WTC11 (cell line): Measurements from ENCODE around the gene WDPCP. TPM values are rescaled to one million over a fixed set of nuclear protein-coding genes. Genes with fewer than 3 reads are reported as not detected.
A peak's percentile ranks its signal among the peaks of the same experiment; 100 is the strongest.

Experiments
- ATAC-seq: fragments of 200-7000 bp; cut with Tn5 transposase; 2 replicates; pipeline ENCODE4 v1.10.0; 2021; ENCODE audit warnings: mild to moderate bottlenecking, moderate library complexity
- CTCF ChIA-PET: fragments of 300-600 bp; sonication (Branson Sonifier 250); formaldehyde crosslinking; loops from one replicate; lab custom pipeline; 2021; ENCODE audit warnings: antibody characterized with exemption; lab: Charles Lee
- POLR2A ChIA-PET: fragments of 350-600 bp; sonication (Branson Sonifier 250); formaldehyde crosslinking; loops from one replicate; lab custom pipeline; 2021; ENCODE audit warnings: antibody characterized with exemption; lab: Charles Lee
- DNase-seq: peaks from one replicate; pipeline ENCODE4 v3.0.0; 2021; ENCODE audit warnings: low spot score
- H3K27ac Mint-ChIP-seq: 2 replicates; pipeline ENCODE4 v1.8.0; 2021; ENCODE audit warnings: mixed read lengths
- H3K27me3 Mint-ChIP-seq: 2 replicates; pipeline ENCODE4 v1.8.0; 2021; ENCODE audit warnings: low read depth, mild to moderate bottlenecking, moderate library complexity, mixed read lengths
- H3K36me3 Mint-ChIP-seq: 2 replicates; pipeline ENCODE4 v1.8.0; 2021; ENCODE audit warnings: mixed read lengths
- H3K4me1 Mint-ChIP-seq: 2 replicates; pipeline ENCODE4 v1.8.0; 2022; ENCODE audit warnings: mixed read lengths
- H3K4me3 Mint-ChIP-seq: 2 replicates; pipeline ENCODE4 v1.8.0; 2021; ENCODE audit warnings: mild to moderate bottlenecking, moderate library complexity, mixed read lengths
- H3K9me3 Mint-ChIP-seq: 2 replicates; pipeline ENCODE4 v1.8.0; 2021; ENCODE audit warnings: mixed read lengths
- CREM ChIP-seq: sonication (generic); formaldehyde crosslinking; IDR thresholded peaks from 2 replicates; pipeline ENCODE4 v1.8.1; 2022; ENCODE audit warnings: mild to moderate bottlenecking, missing genetic modification reagents, moderate library complexity
- GABPB1 ChIP-seq: sonication (generic); formaldehyde crosslinking; IDR thresholded peaks from 2 replicates; pipeline ENCODE4 v1.8.1; 2023; ENCODE audit warnings: mild to moderate bottlenecking, missing genetic modification reagents
- GTF2I ChIP-seq: fragments of 250-450 bp; sonication (Bioruptor Pico); conservative IDR thresholded peaks from 2 replicates; pipeline ENCODE4 v1.4.0; 2021; ENCODE audit warnings: mild to moderate bottlenecking
- HMGA2 ChIP-seq: fragments of 250-450 bp; sonication (Bioruptor Pico); IDR thresholded peaks from 2 replicates; pipeline ENCODE4 v1.4.0; 2021; ENCODE audit warnings: mild to moderate bottlenecking, moderate library complexity
- MXD4 ChIP-seq: fragments of 250-450 bp; sonication (Bioruptor Pico); IDR thresholded peaks from 2 replicates; pipeline ENCODE4 v1.8.0; 2021; ENCODE audit warnings: mild to moderate bottlenecking, moderate library complexity, borderline replicate concordance
- MYBL2 ChIP-seq: sonication (generic); formaldehyde crosslinking; IDR thresholded peaks from 2 replicates; pipeline ENCODE4 v1.8.1; 2023; ENCODE audit warnings: mild to moderate bottlenecking, moderate library complexity, missing genetic modification reagents
- NFATC4 ChIP-seq: fragments of 250-450 bp; sonication (Bioruptor Pico); IDR thresholded peaks from 2 replicates; pipeline ENCODE4 v1.9.0; 2021; ENCODE audit warnings: mild to moderate bottlenecking
- NFYB ChIP-seq: sonication (generic); formaldehyde crosslinking; conservative IDR thresholded peaks from 2 replicates; pipeline ENCODE4 v1.8.0; 2022; ENCODE audit warnings: low read depth, missing genetic modification reagents
- SOX15 ChIP-seq: fragments of 250-450 bp; sonication (Bioruptor Pico); IDR thresholded peaks from 2 replicates; pipeline ENCODE4 v1.9.0; 2021; ENCODE audit warnings: mild to moderate bottlenecking
- TEAD1 ChIP-seq: sonication (generic); formaldehyde crosslinking; IDR thresholded peaks from 2 replicates; pipeline ENCODE4 v1.8.0; 2022; ENCODE audit warnings: mild to moderate bottlenecking, missing genetic modification reagents
- TEAD4 ChIP-seq: sonication (generic); formaldehyde crosslinking; IDR thresholded peaks from 2 replicates; pipeline ENCODE4 v1.8.0; 2022; ENCODE audit warnings: mild to moderate bottlenecking, missing genetic modification reagents
- ZNF232 ChIP-seq: sonication (generic); formaldehyde crosslinking; IDR thresholded peaks from 2 replicates; pipeline ENCODE4 v1.8.0; 2022; ENCODE audit warnings: mild to moderate bottlenecking, missing genetic modification reagents
- ZNF263 ChIP-seq: sonication (generic); formaldehyde crosslinking; IDR thresholded peaks from 2 replicates; pipeline ENCODE4 v1.8.1; 2022; ENCODE audit warnings: low read depth, mild to moderate bottlenecking, moderate library complexity, missing genetic modification reagents
- ZNF671 ChIP-seq: fragments of 250-450 bp; sonication (Bioruptor Pico); IDR thresholded peaks from 2 replicates; pipeline ENCODE4 v1.8.0; 2021; ENCODE audit warnings: mild to moderate bottlenecking
- total RNA-seq: library from RNA; stranded (reverse); gene quantifications from 3 replicates; pipeline ENCODE4 v1.2.3, GENCODE V29; 2021
- TF ChIP-seq, protein P1 (sequence below): sonication (generic); formaldehyde crosslinking; IDR thresholded peaks from 2 replicates; pipeline ENCODE4 v1.8.1; 2023; ENCODE audit warnings: mild to moderate bottlenecking, missing genetic modification reagents, borderline replicate concordance
- TF ChIP-seq, protein P2 (sequence below): sonication (generic); formaldehyde crosslinking; IDR thresholded peaks from 2 replicates; pipeline ENCODE4 v1.8.1; 2023; ENCODE audit warnings: mild to moderate bottlenecking, missing genetic modification reagents, moderate library complexity
- TF ChIP-seq, protein P3 (sequence below): fragments of 250-450 bp; sonication (Bioruptor Pico); IDR thresholded peaks from 2 replicates; pipeline ENCODE4 v1.9.0; 2021; ENCODE audit warnings: mild to moderate bottlenecking, borderline replicate concordance
- TF ChIP-seq, protein P4 (sequence below): sonication (generic); formaldehyde crosslinking; IDR thresholded peaks from 2 replicates; pipeline ENCODE4 v1.8.1; 2023; ENCODE audit warnings: mild to moderate bottlenecking, missing genetic modification reagents, moderate library complexity

Gene WDPCP
- total RNA-seq, 1 experiment from 2014 or later = 10.9 TPM

DNA sequence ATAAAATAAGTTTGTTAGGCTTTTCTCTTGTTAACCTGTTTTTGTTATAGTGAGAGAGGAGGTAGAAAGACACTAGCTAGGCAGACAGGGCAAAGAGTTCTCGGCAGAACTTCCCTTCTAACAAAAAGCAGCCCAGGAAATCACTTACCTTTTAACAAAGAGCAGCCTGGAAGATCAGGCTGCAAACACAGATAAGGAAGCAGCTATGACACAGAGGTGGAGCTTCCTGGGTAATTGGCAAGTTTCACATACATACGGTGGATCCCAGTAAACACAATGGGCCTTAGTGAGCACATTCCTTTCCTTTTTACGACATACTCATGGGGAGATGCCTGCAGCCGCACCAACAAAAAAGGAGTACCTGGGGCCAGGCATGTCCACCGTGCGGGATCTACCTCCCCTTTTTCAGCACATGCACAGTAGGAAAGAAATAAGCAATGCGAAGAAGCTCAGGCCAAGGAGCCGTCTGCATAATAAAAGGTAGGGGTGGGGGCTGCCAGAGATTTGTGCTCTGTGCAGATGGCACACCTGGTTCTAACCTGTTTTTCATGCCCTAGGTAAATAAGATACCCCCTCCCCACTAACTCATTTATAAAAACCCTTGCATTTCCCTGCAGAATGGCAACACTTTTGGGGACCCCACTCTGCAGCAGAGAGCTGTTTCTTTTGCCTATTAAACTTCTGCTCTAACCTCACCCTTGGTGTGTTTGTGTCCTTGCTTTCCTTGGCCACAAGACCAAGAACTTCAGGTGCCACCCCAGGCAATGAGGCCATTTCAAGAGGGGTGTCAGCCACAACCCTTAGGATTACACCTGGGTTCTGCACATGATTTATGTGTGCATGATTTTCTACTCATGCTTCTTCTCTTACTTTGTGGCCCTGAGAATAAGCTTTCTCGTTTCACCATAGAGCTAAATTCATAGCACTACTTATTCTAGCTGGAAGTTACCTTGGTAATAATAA is 27.0 kb upstream of the WDPCP start (continued):
- TF ChIP-seq, protein P1, sequence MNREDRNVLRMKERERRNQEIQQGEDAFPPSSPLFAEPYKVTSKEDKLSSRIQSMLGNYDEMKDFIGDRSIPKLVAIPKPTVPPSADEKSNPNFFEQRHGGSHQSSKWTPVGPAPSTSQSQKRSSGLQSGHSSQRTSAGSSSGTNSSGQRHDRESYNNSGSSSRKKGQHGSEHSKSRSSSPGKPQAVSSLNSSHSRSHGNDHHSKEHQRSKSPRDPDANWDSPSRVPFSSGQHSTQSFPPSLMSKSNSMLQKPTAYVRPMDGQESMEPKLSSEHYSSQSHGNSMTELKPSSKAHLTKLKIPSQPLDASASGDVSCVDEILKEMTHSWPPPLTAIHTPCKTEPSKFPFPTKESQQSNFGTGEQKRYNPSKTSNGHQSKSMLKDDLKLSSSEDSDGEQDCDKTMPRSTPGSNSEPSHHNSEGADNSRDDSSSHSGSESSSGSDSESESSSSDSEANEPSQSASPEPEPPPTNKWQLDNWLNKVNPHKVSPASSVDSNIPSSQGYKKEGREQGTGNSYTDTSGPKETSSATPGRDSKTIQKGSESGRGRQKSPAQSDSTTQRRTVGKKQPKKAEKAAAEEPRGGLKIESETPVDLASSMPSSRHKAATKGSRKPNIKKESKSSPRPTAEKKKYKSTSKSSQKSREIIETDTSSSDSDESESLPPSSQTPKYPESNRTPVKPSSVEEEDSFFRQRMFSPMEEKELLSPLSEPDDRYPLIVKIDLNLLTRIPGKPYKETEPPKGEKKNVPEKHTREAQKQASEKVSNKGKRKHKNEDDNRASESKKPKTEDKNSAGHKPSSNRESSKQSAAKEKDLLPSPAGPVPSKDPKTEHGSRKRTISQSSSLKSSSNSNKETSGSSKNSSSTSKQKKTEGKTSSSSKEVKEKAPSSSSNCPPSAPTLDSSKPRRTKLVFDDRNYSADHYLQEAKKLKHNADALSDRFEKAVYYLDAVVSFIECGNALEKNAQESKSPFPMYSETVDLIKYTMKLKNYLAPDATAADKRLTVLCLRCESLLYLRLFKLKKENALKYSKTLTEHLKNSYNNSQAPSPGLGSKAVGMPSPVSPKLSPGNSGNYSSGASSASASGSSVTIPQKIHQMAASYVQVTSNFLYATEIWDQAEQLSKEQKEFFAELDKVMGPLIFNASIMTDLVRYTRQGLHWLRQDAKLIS = no peak
- TF ChIP-seq CREM (CRISPR knock-in tag) = no peak
- no peak for TF ChIP-seq ZNF232
- TF ChIP-seq, protein P2, sequence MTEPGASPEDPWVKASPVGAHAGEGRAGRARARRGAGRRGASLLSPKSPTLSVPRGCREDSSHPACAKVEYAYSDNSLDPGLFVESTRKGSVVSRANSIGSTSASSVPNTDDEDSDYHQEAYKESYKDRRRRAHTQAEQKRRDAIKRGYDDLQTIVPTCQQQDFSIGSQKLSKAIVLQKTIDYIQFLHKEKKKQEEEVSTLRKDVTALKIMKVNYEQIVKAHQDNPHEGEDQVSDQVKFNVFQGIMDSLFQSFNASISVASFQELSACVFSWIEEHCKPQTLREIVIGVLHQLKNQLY (CRISPR knock-in tag) = no peak
- TF ChIP-seq GABPB1 (CRISPR knock-in tag) = no peak
- no peak for TF ChIP-seq GTF2I (CRISPR knock-in tag)
- no peak for TF ChIP-seq MXD4 (CRISPR knock-in tag)
- TF ChIP-seq, protein P3, sequence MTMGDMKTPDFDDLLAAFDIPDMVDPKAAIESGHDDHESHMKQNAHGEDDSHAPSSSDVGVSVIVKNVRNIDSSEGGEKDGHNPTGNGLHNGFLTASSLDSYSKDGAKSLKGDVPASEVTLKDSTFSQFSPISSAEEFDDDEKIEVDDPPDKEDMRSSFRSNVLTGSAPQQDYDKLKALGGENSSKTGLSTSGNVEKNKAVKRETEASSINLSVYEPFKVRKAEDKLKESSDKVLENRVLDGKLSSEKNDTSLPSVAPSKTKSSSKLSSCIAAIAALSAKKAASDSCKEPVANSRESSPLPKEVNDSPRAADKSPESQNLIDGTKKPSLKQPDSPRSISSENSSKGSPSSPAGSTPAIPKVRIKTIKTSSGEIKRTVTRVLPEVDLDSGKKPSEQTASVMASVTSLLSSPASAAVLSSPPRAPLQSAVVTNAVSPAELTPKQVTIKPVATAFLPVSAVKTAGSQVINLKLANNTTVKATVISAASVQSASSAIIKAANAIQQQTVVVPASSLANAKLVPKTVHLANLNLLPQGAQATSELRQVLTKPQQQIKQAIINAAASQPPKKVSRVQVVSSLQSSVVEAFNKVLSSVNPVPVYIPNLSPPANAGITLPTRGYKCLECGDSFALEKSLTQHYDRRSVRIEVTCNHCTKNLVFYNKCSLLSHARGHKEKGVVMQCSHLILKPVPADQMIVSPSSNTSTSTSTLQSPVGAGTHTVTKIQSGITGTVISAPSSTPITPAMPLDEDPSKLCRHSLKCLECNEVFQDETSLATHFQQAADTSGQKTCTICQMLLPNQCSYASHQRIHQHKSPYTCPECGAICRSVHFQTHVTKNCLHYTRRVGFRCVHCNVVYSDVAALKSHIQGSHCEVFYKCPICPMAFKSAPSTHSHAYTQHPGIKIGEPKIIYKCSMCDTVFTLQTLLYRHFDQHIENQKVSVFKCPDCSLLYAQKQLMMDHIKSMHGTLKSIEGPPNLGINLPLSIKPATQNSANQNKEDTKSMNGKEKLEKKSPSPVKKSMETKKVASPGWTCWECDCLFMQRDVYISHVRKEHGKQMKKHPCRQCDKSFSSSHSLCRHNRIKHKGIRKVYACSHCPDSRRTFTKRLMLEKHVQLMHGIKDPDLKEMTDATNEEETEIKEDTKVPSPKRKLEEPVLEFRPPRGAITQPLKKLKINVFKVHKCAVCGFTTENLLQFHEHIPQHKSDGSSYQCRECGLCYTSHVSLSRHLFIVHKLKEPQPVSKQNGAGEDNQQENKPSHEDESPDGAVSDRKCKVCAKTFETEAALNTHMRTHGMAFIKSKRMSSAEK = no peak
- 0 out of 2 replicates have a peak, but pooled peaks have one; percentile 1 for TF ChIP-seq NFYB (CRISPR knock-in tag)
- TF ChIP-seq, protein P4, sequence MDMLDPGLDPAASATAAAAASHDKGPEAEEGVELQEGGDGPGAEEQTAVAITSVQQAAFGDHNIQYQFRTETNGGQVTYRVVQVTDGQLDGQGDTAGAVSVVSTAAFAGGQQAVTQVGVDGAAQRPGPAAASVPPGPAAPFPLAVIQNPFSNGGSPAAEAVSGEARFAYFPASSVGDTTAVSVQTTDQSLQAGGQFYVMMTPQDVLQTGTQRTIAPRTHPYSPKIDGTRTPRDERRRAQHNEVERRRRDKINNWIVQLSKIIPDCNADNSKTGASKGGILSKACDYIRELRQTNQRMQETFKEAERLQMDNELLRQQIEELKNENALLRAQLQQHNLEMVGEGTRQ = no peak

DNA sequence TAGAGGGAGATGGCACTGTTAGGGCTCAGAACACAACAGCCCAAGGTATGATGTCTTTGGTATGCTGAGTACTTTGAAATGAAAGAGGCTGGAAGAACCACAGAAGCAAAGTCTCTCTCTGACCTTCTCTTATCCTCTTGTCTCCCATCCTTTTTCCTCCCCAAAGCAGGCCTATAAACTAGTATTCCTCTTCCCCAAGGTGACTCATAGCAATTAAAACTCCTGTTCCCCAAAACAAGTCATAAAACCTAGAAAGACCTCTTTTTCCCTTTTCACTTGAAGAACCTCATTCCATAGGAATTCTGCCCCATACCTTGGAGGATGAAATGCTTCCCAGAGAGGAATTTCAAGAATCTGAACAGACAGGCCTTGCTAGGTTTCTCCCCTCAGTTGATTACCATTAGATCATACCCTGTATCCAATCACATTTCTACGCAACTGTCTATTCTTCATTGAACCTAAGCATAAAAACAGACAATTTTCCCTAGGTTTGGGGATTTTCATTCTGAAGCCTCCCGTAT is 26.2 kb upstream of the WDPCP start:
- ChIA-PET POLR2A (interaction anchor here (1.4 to 1.8 kb wide), 4 partner anchors 26 to 230 kb away, joined by 3 to 9 read pairs (median 6); partner anchors contain the start of genes MDH1, UGP2 and WDPCP), CTCF (interaction anchor here (0.9 to 1.5 kb wide), 3 partner anchors 23 to 84 kb away, joined by 3 to 6 read pairs (median 4); no protein-coding TSS in a partner anchor)
- Mint-ChIP-seq H3K36me3 (peaks cover 21% of the 10 kb centered on the region), H3K9me3 (peaks cover 20% of the 10 kb centered on the region), H3K27me3 (peaks cover 2% of the 10 kb centered on the region; the same call in 1 of the 2 replicates), H3K4me3 (peak overlapping the region; percentile 49), H3K27ac (peak overlapping the region; percentile 99), H3K4me1 (peaks cover 81% of the 10 kb centered on the region)
- ATAC-seq (peak; percentile 79), DNase-seq (no peak)
- TF ChIP-seq, protein P3 = peak; percentile 8; the same call in 1 of the 2 replicates
- TF ChIP-seq MYBL2 (no peak), ZNF263 (CRISPR knock-in tag) (no peak), TEAD4 (CRISPR knock-in tag) (no peak; the same call in 1 of the 2 replicates), ZNF232 (no peak), ZNF671 (CRISPR knock-in tag) (peak; percentile 78; the same call in 1 of the 2 replicates), NFATC4 (CRISPR knock-in tag) (no peak), NFYB (CRISPR knock-in tag) (0 out of 2 replicates have a peak, but pooled peaks have one; percentile 8), SOX15 (CRISPR knock-in tag) (peak; percentile 81; the same call in 1 of the 2 replicates), HMGA2 (CRISPR knock-in tag) (no peak), TEAD1 (peak; percentile 72; the same call in 1 of the 2 replicates)
